Tibial nerve (tissue), 4 donors: ENCODE measurements around the gene CAMKMT. TPM values are rescaled to one million over a fixed set of nuclear protein-coding genes. Genes with fewer than 3 reads are reported as not detected.

Experiments
- DNase-seq, 2 donors: peaks; one replicate each; pipeline ENCODE4 v3.0.0-alpha.2; 2019; ENCODE audit warnings: low spot score in 2 of 2
- H3K27ac ChIP-seq, 4 donors: fragments of 200-600 bp; sonication (generic) in 3 of 4; one replicate each; pipeline ENCODE4 v1.5.1; 2017 to 2019; ENCODE audit warnings: mild to moderate bottlenecking in 1 of 4
- H3K27me3 ChIP-seq, 2 donors: fragments of 200-600 bp; sonication (generic) in 1 of 2; one replicate each; pipeline versions ENCODE4 v1.5.1 to v1.6.0; 2017 to 2019
- H3K36me3 ChIP-seq, 3 donors: fragments of 200-600 bp; sonication (generic); one replicate each; pipeline ENCODE4 v1.5.1; 2018 to 2019
- H3K4me1 ChIP-seq, 4 donors: fragments of 200-600 bp; sonication (generic) in 3 of 4; one replicate each; pipeline ENCODE4 v1.5.1; 2017 to 2019
- H3K4me3 ChIP-seq, 4 donors: fragments of 200-600 bp; sonication (generic) in 3 of 4; one replicate each; pipeline ENCODE4 v1.5.1; 2017 to 2019; ENCODE audit warnings: mild to moderate bottlenecking in 1 of 4, moderate library complexity in 1 of 4
- H3K9me3 ChIP-seq, 4 donors: fragments of 200-600 bp; sonication (generic) in 3 of 4; one replicate each; pipeline ENCODE4 v1.5.1; 2017 to 2019
- EP300 ChIP-seq, 2 donors: sonication (generic); formaldehyde crosslinking; IDR thresholded peaks; one replicate each; pipeline ENCODE4 v1.6.1; 2017; ENCODE audit warnings: antibody characterized with exemption in 2 of 2, mild to moderate bottlenecking in 1 of 2
- POLR2A ChIP-seq, 2 donors: fragments of 450-650 bp; IDR thresholded peaks; one replicate each; pipeline ENCODE4 v1.6.1; 2017; ENCODE audit warnings: antibody characterized with exemption in 2 of 2, mild to moderate bottlenecking in 2 of 2, moderate library complexity in 2 of 2
- WGBS, 2 donors: methylation state at CpG; one replicate each; pipeline ENCODE4 v1.1.5; 2018; 5-methylcytosine and 5-hydroxymethylcytosine counted together
- total RNA-seq, 4 donors: library from RNA; depleted of rRNA; stranded (reverse); fragments of >200 nt; gene quantifications; one replicate each; pipeline ENCODE4 v1.1.0, GENCODE V29; 2016
- TF ChIP-seq, protein P1 (sequence below), 5 experiments: fragments of 200-600 bp in 3 of 5; fragments of 450-650 bp in 2 of 5; sonication (generic) in 3 of 5; IDR thresholded peaks; one replicate each; pipeline ENCODE4 v1.5.1; 2016 to 2019; ENCODE audit warnings: antibody characterized with exemption in 5 of 5, mild to moderate bottlenecking in 3 of 5, moderate library complexity in 2 of 5

CAMKMT gene
- total RNA-seq, 4 donors from 2014 or later, result 8.4 to 14.1 (median 9.7) TPM

DNA sequence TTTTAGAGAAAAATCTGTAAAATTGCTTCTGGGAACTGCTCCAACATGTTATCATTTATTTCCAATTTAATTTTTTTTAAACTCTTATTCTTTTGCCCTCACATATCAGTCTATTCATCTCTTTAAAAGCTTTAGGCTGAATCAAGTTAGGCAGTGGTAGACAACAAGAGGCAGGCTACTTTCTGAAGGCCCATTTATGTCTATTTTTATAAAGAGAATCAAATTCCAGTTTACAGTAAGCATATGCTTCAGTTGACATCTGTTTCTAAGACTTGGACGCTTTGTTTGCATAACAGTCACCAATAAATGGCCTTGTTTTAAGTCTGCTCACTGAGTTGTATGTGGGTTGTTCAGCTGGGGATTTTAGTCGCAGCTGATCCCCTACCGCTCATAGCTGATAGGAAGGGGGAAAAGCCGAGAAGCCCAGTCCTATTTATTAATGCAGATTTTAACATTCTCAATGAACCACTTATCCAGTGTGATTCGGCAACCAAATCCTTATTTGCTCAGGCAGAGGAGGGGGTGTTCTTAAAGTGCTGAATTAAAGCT, 319.3 kb downstream of the CAMKMT start:
- TF ChIP-seq, protein P1, sequence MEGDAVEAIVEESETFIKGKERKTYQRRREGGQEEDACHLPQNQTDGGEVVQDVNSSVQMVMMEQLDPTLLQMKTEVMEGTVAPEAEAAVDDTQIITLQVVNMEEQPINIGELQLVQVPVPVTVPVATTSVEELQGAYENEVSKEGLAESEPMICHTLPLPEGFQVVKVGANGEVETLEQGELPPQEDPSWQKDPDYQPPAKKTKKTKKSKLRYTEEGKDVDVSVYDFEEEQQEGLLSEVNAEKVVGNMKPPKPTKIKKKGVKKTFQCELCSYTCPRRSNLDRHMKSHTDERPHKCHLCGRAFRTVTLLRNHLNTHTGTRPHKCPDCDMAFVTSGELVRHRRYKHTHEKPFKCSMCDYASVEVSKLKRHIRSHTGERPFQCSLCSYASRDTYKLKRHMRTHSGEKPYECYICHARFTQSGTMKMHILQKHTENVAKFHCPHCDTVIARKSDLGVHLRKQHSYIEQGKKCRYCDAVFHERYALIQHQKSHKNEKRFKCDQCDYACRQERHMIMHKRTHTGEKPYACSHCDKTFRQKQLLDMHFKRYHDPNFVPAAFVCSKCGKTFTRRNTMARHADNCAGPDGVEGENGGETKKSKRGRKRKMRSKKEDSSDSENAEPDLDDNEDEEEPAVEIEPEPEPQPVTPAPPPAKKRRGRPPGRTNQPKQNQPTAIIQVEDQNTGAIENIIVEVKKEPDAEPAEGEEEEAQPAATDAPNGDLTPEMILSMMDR (IDR thresholded peaks at IDR 0.05), result no peak
- TF ChIP-seq EP300 (IDR thresholded peaks at IDR 0.05), result no peak
- TF ChIP-seq POLR2A (IDR thresholded peaks at IDR 0.05), result no peak
- WGBS, 2 donors, result 47 to 51% methylated on average over 5 of the region's 5 CpGs
- Histone ChIP-seq H3K9me3 (no peaks in the 10 kb centered on the region), H3K4me1 (no peaks in the 10 kb centered on the region), H3K27ac (no peak overlapping the region), H3K36me3 (no peaks in the 10 kb centered on the region), H3K4me3 (no peak overlapping the region), H3K27me3 (no peaks in the 10 kb centered on the region)
- DNase-seq, result no peak

DNA sequence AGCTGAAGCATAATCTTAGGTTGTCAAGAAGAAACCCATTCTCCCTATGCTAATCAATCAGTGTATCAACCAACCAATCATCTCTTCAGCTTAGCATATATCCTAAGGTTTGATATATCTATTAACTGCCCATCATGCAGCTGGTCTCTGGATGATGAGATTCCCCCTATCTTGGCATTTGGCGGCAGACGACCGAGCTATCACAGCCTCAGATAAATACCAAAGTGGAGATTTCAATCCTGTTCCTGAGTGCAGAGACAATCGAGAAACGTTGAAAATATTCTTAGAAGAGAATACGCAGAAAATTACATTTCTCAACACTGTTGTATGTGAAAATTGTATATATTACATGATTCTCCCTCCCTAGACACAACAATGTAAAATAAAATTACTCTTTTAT, 320.7 kb downstream of the CAMKMT start:
- DNase-seq, result no peak
- Histone ChIP-seq H3K4me1 (no peaks in the 10 kb centered on the region), H3K9me3 (no peaks in the 10 kb centered on the region), H3K36me3 (no peaks in the 10 kb centered on the region), H3K4me3 (no peak overlapping the region), H3K27me3 (no peaks in the 10 kb centered on the region), H3K27ac (no peak overlapping the region)
- TF ChIP-seq EP300 (IDR thresholded peaks at IDR 0.05) (no peak), POLR2A (IDR thresholded peaks at IDR 0.05) (no peak)
- TF ChIP-seq, protein P1 (IDR thresholded peaks at IDR 0.05), result no peak
- WGBS, 2 donors, result 94 to 95% methylated on average over 6 of the region's 6 CpGs

DNA sequence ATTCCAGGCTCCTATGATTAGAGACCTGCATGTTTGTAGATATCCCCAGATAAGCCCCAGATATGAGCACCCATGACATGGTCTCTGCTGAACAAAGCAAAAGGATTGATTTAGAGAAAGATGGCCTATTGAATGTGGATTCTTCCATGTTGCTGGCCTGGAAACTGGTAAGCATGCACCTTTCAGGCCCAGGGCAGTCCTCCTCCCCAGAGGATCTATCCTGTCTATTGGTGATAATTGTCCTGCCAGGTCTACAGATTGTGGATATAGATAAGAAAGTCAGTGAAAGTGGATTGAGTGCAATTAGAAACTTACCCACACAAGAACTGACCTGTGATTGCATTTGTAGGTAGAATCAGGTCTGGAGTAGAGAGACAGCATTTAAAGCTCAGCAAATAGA, 322.8 kb downstream of the CAMKMT start:
- no peak overlapping the region for H3K27ac ChIP-seq
- no peaks in the 10 kb centered on the region for H3K36me3 ChIP-seq
- H3K9me3 ChIP-seq, result no peaks in the 10 kb centered on the region
- no peak overlapping the region for H3K4me3 ChIP-seq
- no peaks in the 10 kb centered on the region for H3K27me3 ChIP-seq
- TF ChIP-seq, protein P1 (IDR thresholded peaks at IDR 0.05), result no peak
- TF ChIP-seq EP300 (IDR thresholded peaks at IDR 0.05) (no peak), POLR2A (IDR thresholded peaks at IDR 0.05) (no peak)
- no peaks in the 10 kb centered on the region for H3K4me1 ChIP-seq
- DNase-seq, result no peak

DNA sequence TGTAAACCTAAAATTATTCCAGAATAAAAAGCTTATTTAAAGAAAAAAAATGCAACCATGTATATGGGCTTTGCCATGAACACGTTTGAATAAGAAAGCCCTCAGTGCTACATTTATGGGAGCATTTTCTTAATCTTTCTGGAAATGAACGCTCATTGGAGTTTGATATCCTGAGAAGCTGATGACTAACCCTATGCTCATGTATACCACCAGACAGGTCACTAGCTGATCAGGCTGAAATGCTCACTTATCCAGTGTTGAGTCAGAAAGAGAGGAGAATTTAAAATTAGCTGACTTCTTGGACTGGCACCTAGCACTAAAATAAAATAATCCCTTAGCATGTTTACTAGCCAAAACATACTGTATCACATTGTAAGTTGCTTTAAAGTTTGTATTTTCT, 324.8 kb downstream of the CAMKMT start:
- Histone ChIP-seq H3K27me3 (no peaks in the 10 kb centered on the region), H3K36me3 (no peaks in the 10 kb centered on the region), H3K27ac (no peak overlapping the region), H3K4me1 (no peaks in the 10 kb centered on the region), H3K9me3 (no peaks in the 10 kb centered on the region), H3K4me3 (no peak overlapping the region)
- 76 to 82% methylated on average over 2 of the region's 2 CpGs for WGBS, 2 donors
- no peak for DNase-seq
- TF ChIP-seq, protein P1 (IDR thresholded peaks at IDR 0.05), result no peak
- TF ChIP-seq EP300 (IDR thresholded peaks at IDR 0.05), result no peak
- TF ChIP-seq POLR2A (IDR thresholded peaks at IDR 0.05), result no peak

DNA sequence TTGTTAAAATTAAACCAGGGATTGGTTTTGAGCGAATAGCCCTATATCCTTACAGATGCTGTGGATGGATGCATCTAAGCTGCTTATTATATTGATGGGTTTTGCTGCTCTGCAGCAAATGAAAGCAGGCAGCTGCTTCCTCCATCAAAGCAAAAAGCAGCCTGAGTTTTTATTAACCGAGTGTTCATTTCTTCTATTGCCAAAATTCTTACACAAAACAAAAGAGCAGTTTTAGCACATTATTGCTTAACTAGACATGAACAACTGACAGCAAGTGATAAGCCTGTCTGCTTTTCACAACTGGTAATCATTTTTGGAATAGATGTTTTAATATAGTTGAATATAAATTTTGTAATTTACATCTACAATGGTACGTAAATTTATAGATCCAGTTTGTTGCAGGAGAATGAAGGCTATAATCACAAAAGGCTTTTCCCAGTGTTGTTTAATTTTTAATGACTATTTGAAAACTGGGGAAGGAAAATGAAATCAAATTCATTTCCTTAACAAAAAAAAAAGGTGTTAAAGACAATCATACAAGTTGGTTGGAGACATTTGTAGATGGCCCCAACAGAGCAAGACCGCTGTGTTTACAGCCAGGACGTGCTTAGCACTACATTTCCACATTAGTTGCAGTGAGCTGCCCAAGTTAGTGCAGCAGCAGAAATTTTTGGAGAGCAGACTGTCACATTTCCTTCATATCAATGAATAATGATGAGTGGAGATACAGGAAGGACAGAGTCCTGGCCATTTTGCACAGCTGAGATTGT, 326.1 kb downstream of the CAMKMT start:
- TF ChIP-seq EP300 (IDR thresholded peaks at IDR 0.05) (no peak), POLR2A (IDR thresholded peaks at IDR 0.05) (no peak)
- TF ChIP-seq, protein P1 (IDR thresholded peaks at IDR 0.05), result no peak
- no peak overlapping the region for H3K4me3 ChIP-seq
- no peaks in the 10 kb centered on the region for H3K4me1 ChIP-seq
- no peaks in the 10 kb centered on the region for H3K36me3 ChIP-seq
- no peak for DNase-seq
- no peak overlapping the region for H3K27ac ChIP-seq
- WGBS, 2 donors, result 80% methylated on average over 5 of the region's 5 CpGs
- H3K27me3 ChIP-seq, result no peaks in the 10 kb centered on the region
- H3K9me3 ChIP-seq, result no peaks in the 10 kb centered on the region
